Body of pancreas (tissue), 4 donors: Measurements from ENCODE around the gene KIRREL3. TPM values are rescaled to one million over a fixed set of nuclear protein-coding genes. Genes with fewer than 3 reads are reported as not detected.

ENCODE experiments used
- ATAC-seq: fragments of 150-250 bp; one replicate; pipeline ENCODE4 v1.9.1; 2016
- DNase-seq, 4 donors: peaks; one replicate each; pipeline ENCODE4 v3.0.0-alpha.2; 2019
- H3K27ac ChIP-seq, 4 donors: fragments of 200-600 bp; sonication (generic); 1 replicate in 3 of 4; 2 replicates in 1 of 4; pipeline versions ENCODE4 v1.5.1 to v1.6.1; 2016 to 2019; ENCODE audit warnings: mild to moderate bottlenecking in 1 of 4, mixed read lengths in 1 of 4, moderate library complexity in 1 of 4
- H3K27me3 ChIP-seq, 2 donors: fragments of 200-600 bp; sonication (generic); one replicate each; pipeline ENCODE4 v1.6.0; 2016; ENCODE audit warnings: mild to moderate bottlenecking in 1 of 2
- H3K36me3 ChIP-seq, 2 donors: fragments of 200-600 bp; sonication (generic); replicated peaks in 1 of 2; 2 replicates each; pipeline ENCODE4 v1.5.1; 2016; ENCODE audit warnings: low read depth in 2 of 2; ENCODE audit not compliant: insufficient read depth in 1 of 2
- H3K4me1 ChIP-seq: fragments of 200-600 bp; sonication (generic); one replicate; pipeline ENCODE4 v1.6.0; 2016
- H3K4me3 ChIP-seq, 2 donors: fragments of 200-600 bp; sonication (generic); 1 replicate in 1 of 2; 2 replicates in 1 of 2; pipeline ENCODE4 v1.5.1; 2016 to 2019
- H3K9me3 ChIP-seq, 3 donors: fragments of 200-600 bp; sonication (generic); 1 replicate in 2 of 3; 2 replicates in 1 of 3; pipeline ENCODE4 v1.5.1; 2016
- CTCF ChIP-seq, 7 experiments: fragments of 450-650 bp in 4 of 7; fragments of 200-600 bp in 3 of 7; sonication (generic) in 3 of 7; IDR thresholded peaks; one replicate each; pipeline ENCODE4 v1.5.1; 2016 to 2019; ENCODE audit warnings: antibody characterized with exemption in 7 of 7
- POLR2A ChIP-seq, 3 donors: fragments of 450-650 bp; IDR thresholded peaks; one replicate each; pipeline ENCODE4 v1.6.1; 2016; ENCODE audit warnings: antibody characterized with exemption in 3 of 3, mild to moderate bottlenecking in 2 of 3
- WGBS, 2 donors: methylation state at CpG; one replicate each; pipeline ENCODE4 v1.1.5; 2017; 5-methylcytosine and 5-hydroxymethylcytosine counted together
- intact Hi-C: fragments of 100-400 bp; cut with DNase I; formaldehyde crosslinking; loops from one replicate; pipeline ENCODE4 v1.15.1; 2023
- total RNA-seq, 2 donors: library from RNA; depleted of rRNA; stranded (reverse); fragments of >200 nt; gene quantifications; one replicate each; pipeline ENCODE4 v1.1.0, GENCODE V29; 2016

The KIRREL3 gene
- total RNA-seq, 2 donors from 2014 or later: 0.26 TPM; not detected in 1

- TF ChIP-seq POLR2A (IDR thresholded peaks at IDR 0.05) (no peak), CTCF (IDR thresholded peaks at IDR 0.05) (no peak)
- intact Hi-C loops: no loop called here
- no peaks in the 10 kb centered on the region for H3K36me3 ChIP-seq
- no peaks in the 10 kb centered on the region for H3K27me3 ChIP-seq
- no peaks in the 10 kb centered on the region for H3K4me1 ChIP-seq
- ATAC-seq (no peak), DNase-seq (no peak)
- H3K9me3 ChIP-seq: no peaks in the 10 kb centered on the region
- H3K27ac ChIP-seq: no peak overlapping the region
- no peak overlapping the region for H3K4me3 ChIP-seq
- WGBS, 2 donors: 39 to 49% methylated on average over 4 of the region's 4 CpGs
Measured at GRCh38 chr11:126525702-126526101, 474.9 kb downstream of the KIRREL3 start.

- intact Hi-C loops: no loop called here
- WGBS, 2 donors: 68 to 74% methylated on average over 10 of the region's 10 CpGs
- Histone ChIP-seq H3K27ac (no peak overlapping the region), H3K9me3 (no peaks in the 10 kb centered on the region), H3K4me1 (no peaks in the 10 kb centered on the region), H3K27me3 (no peaks in the 10 kb centered on the region), H3K36me3 (no peaks in the 10 kb centered on the region), H3K4me3 (no peak overlapping the region)
- no peak for TF ChIP-seq CTCF (IDR thresholded peaks at IDR 0.05)
- TF ChIP-seq POLR2A (IDR thresholded peaks at IDR 0.05): no peak
- no peak for DNase-seq
- no peak for ATAC-seq
Measured at GRCh38 chr11:126525216-126525615, 475.4 kb downstream of the KIRREL3 start.

- Histone ChIP-seq H3K27ac (no peak overlapping the region), H3K4me1 (no peaks in the 10 kb centered on the region), H3K9me3 (no peaks in the 10 kb centered on the region), H3K36me3 (no peaks in the 10 kb centered on the region), H3K4me3 (no peak overlapping the region), H3K27me3 (no peaks in the 10 kb centered on the region)
- DNase-seq: no peak
- TF ChIP-seq CTCF (IDR thresholded peaks at IDR 0.05) (no peak), POLR2A (IDR thresholded peaks at IDR 0.05) (no peak)
- intact Hi-C loops: no loop called here
- 59 to 62% methylated on average over 4 of the region's 4 CpGs for WGBS, 2 donors
- ATAC-seq: no peak
Measured at GRCh38 chr11:126523441-126524205, 476.9 kb downstream of the KIRREL3 start.

- H3K4me1 ChIP-seq: no peaks in the 10 kb centered on the region
- intact Hi-C loops: no loop called here
- no peak for ATAC-seq
- H3K9me3 ChIP-seq: no peaks in the 10 kb centered on the region
- DNase-seq: no peak
- no peaks in the 10 kb centered on the region for H3K36me3 ChIP-seq
- no peak overlapping the region for H3K4me3 ChIP-seq
- no peak overlapping the region for H3K27ac ChIP-seq
- 50 to 55% methylated on average over 7 of the region's 7 CpGs for WGBS, 2 donors
- no peaks in the 10 kb centered on the region for H3K27me3 ChIP-seq
- TF ChIP-seq POLR2A (IDR thresholded peaks at IDR 0.05): no peak
- no peak for TF ChIP-seq CTCF (IDR thresholded peaks at IDR 0.05)
Measured at GRCh38 chr11:126522606-126523005, 478.0 kb downstream of the KIRREL3 start.

- 76 to 77% methylated on average over 4 of the region's 4 CpGs for WGBS, 2 donors
- no peak overlapping the region for H3K4me3 ChIP-seq
- H3K36me3 ChIP-seq: no peaks in the 10 kb centered on the region
- no peaks in the 10 kb centered on the region for H3K9me3 ChIP-seq
- no peak for ATAC-seq
- no peaks in the 10 kb centered on the region for H3K27me3 ChIP-seq
- no peak for TF ChIP-seq POLR2A (IDR thresholded peaks at IDR 0.05)
- no peak for TF ChIP-seq CTCF (IDR thresholded peaks at IDR 0.05)
- intact Hi-C loops: no loop called here
- H3K27ac ChIP-seq: no peak overlapping the region
- no peaks in the 10 kb centered on the region for H3K4me1 ChIP-seq
- DNase-seq: no peak
Measured at GRCh38 chr11:126522152-126522551, 478.4 kb downstream of the KIRREL3 start.
